ENCODE measurements around the gene TTF2. TPM values are rescaled to one million over a fixed set of nuclear protein-coding genes. Genes with fewer than 3 reads are reported as not detected.

Gene TTF2
- total and polyA plus RNA-seq, 2 of the 8 experiments (the other 6 are each of a cell fraction or from before 2014, with no cell fraction given), result 16.9 to 89.6 TPM

DNA sequence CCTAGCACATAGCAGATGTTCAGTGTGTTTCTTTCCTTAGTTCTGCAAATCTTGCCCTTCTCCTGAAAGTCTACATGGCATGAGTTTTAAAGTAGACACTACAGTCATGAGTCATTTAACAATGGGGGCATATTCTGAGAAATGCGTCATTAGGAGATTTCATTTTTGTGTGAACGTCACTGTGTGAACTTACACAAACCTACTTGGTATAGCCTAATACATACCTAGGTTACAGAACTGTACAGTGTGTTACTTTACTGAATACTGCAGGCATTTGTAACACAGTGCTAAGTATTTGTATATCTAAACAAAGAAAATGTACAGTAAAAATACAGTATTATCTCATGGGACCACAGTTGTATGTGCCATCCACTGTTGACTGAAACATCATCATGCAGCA lies 10.0 kb downstream of the TTF2 start (continued):
- TF ChIP-seq NANOG (IDR thresholded peaks at IDR 0.05; ENCODE audit: insufficient read depth, low read depth, low read length, poor library complexity, severe bottlenecking) (no peak), TCF12 (IDR thresholded peaks at IDR 0.05; ENCODE audit: low read depth, low read length) (no peak), EZH2 (IDR thresholded peaks at IDR 0.05; ENCODE audit: low read depth, low read length, severe bottlenecking) (no peak), RFX5 (IDR thresholded peaks at IDR 0.05; ENCODE audit: borderline replicate concordance, low read depth, low read length) (no peak), SAP30 (IDR thresholded peaks at IDR 0.05; ENCODE audit: insufficient read depth, insufficient replicate concordance, low read length) (no peak)
